ENCODE results near the gene FANCD2OS.
"Not testable (repeated sequence)": the region's sequence is repeated elsewhere in the genome, so short reads cannot be mapped to it uniquely, and the experiment has no call there.

The FANCD2OS gene

DNA sequence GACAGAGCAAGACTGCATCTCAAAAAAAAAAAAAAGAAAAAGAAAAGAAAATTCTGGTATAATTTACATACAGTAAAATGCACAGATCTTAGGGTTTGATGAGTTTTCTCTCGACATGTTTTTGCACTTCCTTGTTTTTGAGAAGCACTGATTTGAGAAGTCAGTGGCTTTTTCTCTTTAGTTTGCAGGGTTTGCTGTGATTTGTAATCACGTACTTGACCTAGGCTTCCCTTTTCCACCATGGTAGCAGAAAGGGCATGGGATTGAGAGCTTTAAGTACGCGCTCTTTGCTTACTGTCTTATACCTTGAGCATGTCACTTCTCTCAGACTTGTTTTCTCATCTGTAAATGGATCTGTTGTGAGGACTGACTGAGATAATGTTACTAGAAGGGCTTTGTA is 37.6 kb upstream of the FANCD2OS start:
- no peak for DNase-seq (ENCODE audit: low read depth)
- no peak overlapping the region for H3K4me3 ChIP-seq (ENCODE audit: low read depth, low read length)
- TF ChIP-seq, protein P1, sequence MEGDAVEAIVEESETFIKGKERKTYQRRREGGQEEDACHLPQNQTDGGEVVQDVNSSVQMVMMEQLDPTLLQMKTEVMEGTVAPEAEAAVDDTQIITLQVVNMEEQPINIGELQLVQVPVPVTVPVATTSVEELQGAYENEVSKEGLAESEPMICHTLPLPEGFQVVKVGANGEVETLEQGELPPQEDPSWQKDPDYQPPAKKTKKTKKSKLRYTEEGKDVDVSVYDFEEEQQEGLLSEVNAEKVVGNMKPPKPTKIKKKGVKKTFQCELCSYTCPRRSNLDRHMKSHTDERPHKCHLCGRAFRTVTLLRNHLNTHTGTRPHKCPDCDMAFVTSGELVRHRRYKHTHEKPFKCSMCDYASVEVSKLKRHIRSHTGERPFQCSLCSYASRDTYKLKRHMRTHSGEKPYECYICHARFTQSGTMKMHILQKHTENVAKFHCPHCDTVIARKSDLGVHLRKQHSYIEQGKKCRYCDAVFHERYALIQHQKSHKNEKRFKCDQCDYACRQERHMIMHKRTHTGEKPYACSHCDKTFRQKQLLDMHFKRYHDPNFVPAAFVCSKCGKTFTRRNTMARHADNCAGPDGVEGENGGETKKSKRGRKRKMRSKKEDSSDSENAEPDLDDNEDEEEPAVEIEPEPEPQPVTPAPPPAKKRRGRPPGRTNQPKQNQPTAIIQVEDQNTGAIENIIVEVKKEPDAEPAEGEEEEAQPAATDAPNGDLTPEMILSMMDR (conservative IDR thresholded peaks at IDR 0.05; ENCODE audit: low read depth, low read length) = no peak

DNA sequence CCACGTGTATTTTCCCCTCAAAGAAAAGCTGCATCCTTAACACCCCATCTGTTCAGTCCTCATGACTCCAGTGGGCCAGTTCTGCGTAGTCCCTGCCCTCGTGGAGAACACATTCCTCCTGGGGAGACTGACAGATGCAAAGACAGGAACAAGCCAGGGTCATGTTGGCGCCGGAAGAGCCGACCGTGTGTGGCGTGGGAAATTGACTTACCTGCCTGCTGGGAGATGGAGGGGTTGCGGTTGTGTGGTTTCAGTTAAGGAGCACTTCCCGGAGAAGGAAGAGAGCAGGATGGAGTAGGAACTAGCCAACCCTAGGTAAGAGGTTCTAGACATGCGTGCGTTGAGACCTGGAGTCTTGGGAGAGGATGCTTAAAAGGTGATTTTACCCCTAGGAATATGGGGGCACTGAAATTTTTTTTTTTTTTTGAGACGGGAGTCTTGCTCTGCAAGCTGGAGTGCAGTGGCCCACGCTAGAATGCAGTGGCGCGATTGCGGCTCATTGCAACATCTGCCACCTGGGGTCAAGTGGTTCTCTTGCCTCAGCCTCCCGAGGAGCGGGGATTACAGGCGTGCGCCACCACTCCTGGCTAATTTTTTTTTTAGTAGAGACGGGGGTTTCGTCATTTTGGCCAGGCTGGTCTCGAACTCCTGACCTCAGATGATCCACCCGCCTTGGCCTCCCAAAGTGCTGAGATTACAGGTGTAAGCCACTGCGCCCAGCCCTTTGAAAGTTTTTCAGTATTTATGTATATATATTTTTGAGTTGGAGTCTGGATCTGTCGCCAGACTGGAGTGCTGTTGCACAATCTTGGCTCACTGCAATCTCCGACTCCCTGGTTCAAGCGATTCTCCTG is 34.9 kb upstream of the FANCD2OS start:
- H3K4me3 ChIP-seq (ENCODE audit: low read depth, low read length) = peak overlapping the region; percentile 84
- DNase-seq (ENCODE audit: low read depth) = peak; percentile 23

DNA sequence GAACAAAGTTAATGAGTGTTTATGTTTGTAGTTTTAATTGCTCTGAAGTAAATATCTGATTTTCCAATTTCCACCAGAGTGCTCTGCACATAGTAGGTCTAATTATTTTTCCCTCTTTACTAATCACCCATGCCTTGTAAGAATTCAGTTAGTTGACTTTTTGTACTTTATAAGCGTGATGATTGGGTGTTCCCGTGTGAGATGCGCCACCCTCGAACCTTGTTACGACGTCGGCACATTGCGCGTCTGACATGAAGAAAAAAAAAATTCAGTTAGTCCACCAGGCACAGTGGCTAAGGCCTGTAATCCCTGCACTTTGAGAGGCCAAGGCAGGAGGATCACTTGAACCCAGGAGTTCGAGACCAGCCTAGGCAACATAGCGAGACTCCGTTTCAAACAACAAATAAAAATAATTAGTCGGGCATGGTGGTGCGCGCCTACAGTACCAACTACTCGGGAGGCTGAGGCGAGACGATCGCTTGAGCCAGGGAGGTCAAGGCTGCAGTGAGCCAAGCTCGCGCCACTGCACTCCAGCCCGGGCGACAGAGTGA is 33.0 kb upstream of the FANCD2OS start:
- no peak for DNase-seq (ENCODE audit: low read depth)
- TF ChIP-seq, protein P1 (conservative IDR thresholded peaks at IDR 0.05; ENCODE audit: low read depth, low read length) = no peak

More for the DNA sequence above, 34.9 kb upstream of the FANCD2OS start:
- TF ChIP-seq, protein P1 (conservative IDR thresholded peaks at IDR 0.05; ENCODE audit: low read depth, low read length) = no peak

DNA sequence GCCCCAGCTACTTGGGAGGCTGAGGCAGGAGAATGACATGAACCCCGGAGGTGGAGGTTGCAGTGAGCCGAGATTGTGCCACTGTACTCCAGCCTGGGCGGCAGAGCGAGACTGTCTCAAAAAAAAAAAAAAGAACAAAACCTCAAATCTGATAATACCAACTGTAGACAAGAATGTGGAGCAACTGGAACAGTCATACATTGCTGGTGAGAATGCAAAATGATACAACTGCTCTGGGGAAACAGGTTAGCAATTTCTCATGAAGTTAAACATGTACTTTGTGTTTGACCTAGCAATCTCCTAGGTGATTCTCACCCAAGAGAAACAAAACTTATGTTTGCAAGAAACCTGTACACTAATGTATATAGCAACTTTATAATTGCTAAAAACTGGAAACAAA is 29.1 kb upstream of the FANCD2OS start:
- no peak for DNase-seq (ENCODE audit: low read depth)
- TF ChIP-seq, protein P1 (conservative IDR thresholded peaks at IDR 0.05; ENCODE audit: low read depth, low read length) = no peak
- no peak overlapping the region for H3K4me3 ChIP-seq (ENCODE audit: low read depth, low read length)

More for the DNA sequence above, 33.0 kb upstream of the FANCD2OS start:
- peak overlapping the region; percentile 84 for H3K4me3 ChIP-seq (ENCODE audit: low read depth, low read length)

DNA sequence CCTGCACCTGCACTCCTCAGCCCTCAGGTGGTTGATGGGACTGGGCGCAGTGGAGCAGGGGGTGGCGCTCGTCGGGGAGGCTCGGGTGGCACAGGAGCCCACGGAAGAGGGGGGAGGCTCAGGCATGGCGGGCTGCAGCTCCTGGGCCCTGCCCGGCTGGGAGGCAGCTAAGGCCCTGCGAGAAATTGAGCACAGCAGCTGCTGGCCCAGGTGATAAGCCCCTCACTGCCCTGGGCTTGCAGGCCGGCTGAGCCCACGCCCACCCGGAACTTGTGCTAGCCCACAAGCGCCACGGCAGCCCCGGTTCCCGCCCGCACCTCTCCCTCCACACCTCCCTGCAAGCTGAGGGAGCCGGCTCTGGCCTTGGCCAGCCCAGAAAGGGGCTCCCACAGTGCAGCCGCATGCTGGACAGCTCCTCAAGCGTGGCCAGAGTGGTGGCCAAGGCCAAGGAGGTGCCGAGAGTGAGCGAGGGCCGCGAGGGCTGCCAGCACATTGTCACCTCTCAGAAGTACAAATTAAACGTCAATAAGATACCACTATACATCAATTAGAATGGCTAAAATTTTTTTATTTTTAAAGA is 28.5 kb upstream of the FANCD2OS start:
- H3K4me3 ChIP-seq (ENCODE audit: low read depth, low read length) = no peak overlapping the region
- TF ChIP-seq, protein P1 (conservative IDR thresholded peaks at IDR 0.05; ENCODE audit: low read depth, low read length) = no peak
- DNase-seq (ENCODE audit: low read depth) = no peak

DNA sequence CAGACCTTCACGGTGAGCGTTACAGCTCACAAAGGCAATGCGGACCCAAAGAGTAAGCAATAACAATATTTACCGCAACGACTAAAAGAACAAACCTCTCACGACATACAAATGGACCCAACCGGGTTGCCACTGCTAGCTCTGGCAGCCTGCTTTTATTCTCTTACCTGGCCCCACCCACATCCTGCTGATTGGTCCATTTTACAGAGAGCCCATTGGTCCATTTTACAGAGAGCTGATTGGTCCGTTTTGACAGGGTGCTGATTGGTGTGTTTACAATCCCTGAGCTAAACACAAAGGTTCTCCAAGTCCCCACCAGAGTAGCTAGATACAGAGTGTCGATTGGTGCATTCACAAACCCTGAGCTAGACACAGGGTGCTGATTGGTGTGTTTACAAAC is 27.8 kb upstream of the FANCD2OS start:
- DNase-seq (ENCODE audit: low read depth) = not testable (repeated sequence)

DNA sequence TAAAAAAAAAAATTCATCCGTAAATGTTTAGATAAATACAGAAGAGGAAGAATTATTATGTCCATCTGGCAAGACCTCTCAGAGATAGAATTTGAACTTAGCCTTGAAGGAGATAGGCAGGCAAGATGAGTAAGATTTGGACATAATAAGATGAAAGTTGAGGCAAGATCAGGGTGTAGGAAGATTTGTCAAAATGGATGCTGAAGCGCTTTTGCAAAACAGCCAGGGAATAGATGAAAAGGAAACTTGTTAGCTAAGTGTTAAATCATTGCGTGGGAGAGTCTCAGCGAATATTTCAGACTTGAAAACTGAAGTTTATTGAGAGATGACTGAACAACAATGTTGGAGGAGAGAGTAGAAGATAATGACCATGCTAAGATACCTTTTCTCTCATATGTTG is 14.7 kb upstream of the FANCD2OS start:
- TF ChIP-seq, protein P1 (conservative IDR thresholded peaks at IDR 0.05; ENCODE audit: low read depth, low read length) = no peak
- no peak for DNase-seq (ENCODE audit: low read depth)
- no peak overlapping the region for H3K4me3 ChIP-seq (ENCODE audit: low read depth, low read length)

More for the DNA sequence above, 27.8 kb upstream of the FANCD2OS start:
- not testable (repeated sequence) for H3K4me3 ChIP-seq (ENCODE audit: low read depth, low read length)
